K562 (cell line): ENCODE data around the gene SH3BP4. TPM values are rescaled to one million over a fixed set of nuclear protein-coding genes. Genes with fewer than 3 reads are reported as not detected.

Source experiments
- ATAC-seq: fragments of 200-7000 bp; cut with Tn5 transposase; 3 replicates; pipeline ENCODE4 v1.9.1; 2020; ENCODE audit warnings: moderate library complexity
- BruUV-seq: library from RNA; stranded (reverse); fragments of 400-500 nt; replicated peaks from 2 replicates; lab custom pipeline; 2021; lab: Mats Ljungman, UMichigan
- CTCF ChIA-PET: fragments of 300-600 bp; formaldehyde crosslinking; extraction: SDS; loops from one replicate; lab custom pipeline; 2021; ENCODE audit warnings: low intra/inter-chr PET ratio; lab: Yijun Ruan, JAX
- POLR2A ChIA-PET: fragments of 300-600, 350-650 bp; sonication (Branson Sonifier 250); formaldehyde crosslinking; extraction: SDS; loops from one replicate; lab custom pipeline; 2021; ENCODE audit warnings: antibody characterized with exemption, inconsistent platforms; lab: Yijun Ruan, JAX
- DNase-seq, 4 experiments: peaks; one replicate each; pipeline versions ENCODE4 v3.0.0 to v3.0.0-alpha.2; 2011 to 2018; ENCODE audit warnings: low spot score in 3 of 4, mixed read lengths in 3 of 4; ENCODE audit errors: extremely low read depth in 1 of 4
- FAIRE-seq: peaks from 2 replicates; lab custom pipeline; 2011; peaks lifted over from hg19 to GRCh38; lab: Jason Lieb, UNC
- H2AFZ ChIP-seq: 2 replicates; pipeline ENCODE4 v1.6.0; 2011; ENCODE audit warnings: low read depth, low read length, control low read depth, inconsistent platforms
- H3K27ac ChIP-seq: fragments of 200-600 bp; 3 replicates; pipeline ENCODE4 v1.8.0; 2011; ENCODE audit warnings: low read depth, mild to moderate bottlenecking, control low read depth, inconsistent platforms, low read length, moderate library complexity, mixed read lengths; ENCODE audit errors: extremely low read depth
- H3K27me3 ChIP-seq, 2 experiments: fragments of 300-600 bp in 1 of 2; 2 replicates in 1 of 2; 3 replicates in 1 of 2; pipeline versions ENCODE4 v1.6.0 to v1.8.0; 2011; ENCODE audit warnings: inconsistent platforms in 2 of 2, low read length in 2 of 2, mild to moderate bottlenecking in 1 of 2, mixed read lengths in 1 of 2, moderate library complexity in 1 of 2; ENCODE audit not compliant: control insufficient read depth in 2 of 2, insufficient read depth in 2 of 2
- H3K36me3 ChIP-seq: fragments of 300-600 bp; 3 replicates; pipeline ENCODE4 v1.8.0; 2011; ENCODE audit warnings: mild to moderate bottlenecking, low read length, inconsistent platforms; ENCODE audit not compliant: control insufficient read depth, insufficient read depth
- H3K4me1 ChIP-seq, 2 experiments: fragments of 200-600 bp in 1 of 2; replicated peaks in 1 of 2; 2 replicates in 1 of 2; 3 replicates in 1 of 2; pipeline versions ENCODE4 v1.5.1 to v1.8.0; 2011; ENCODE audit warnings: inconsistent platforms in 2 of 2, low read length in 2 of 2, mild to moderate bottlenecking in 1 of 2, mixed read lengths in 1 of 2, moderate library complexity in 1 of 2; ENCODE audit not compliant: control insufficient read depth in 2 of 2, insufficient read depth in 2 of 2
- H3K4me2 ChIP-seq: 2 replicates; pipeline ENCODE4 v1.6.1; 2011; ENCODE audit warnings: low read length, control low read depth, inconsistent platforms, mixed read lengths; ENCODE audit not compliant: insufficient read depth
- H3K4me3 ChIP-seq: fragments of 200-600 bp; sonication (generic), shearing (Covaris generic); 2 replicates; pipeline ENCODE4 v1.5.1; 2016; ENCODE audit warnings: control low read depth, inconsistent platforms
- H3K79me2 ChIP-seq: fragments of 200-600 bp; 3 replicates; pipeline ENCODE4 v1.8.0; 2011; ENCODE audit warnings: low read length, inconsistent platforms; ENCODE audit not compliant: control insufficient read depth, insufficient read depth
- H3K9ac ChIP-seq, 2 experiments: 2 replicates each; pipeline versions ENCODE4 v1.6.0 to v1.6.1; 2011; ENCODE audit warnings: low read depth in 2 of 2, low read length in 2 of 2, control low read depth in 1 of 2, inconsistent platforms in 1 of 2, mild to moderate bottlenecking in 1 of 2, mixed read lengths in 1 of 2; ENCODE audit not compliant: insufficient read depth in 1 of 2
- H3K9me1 ChIP-seq: one replicate; pipeline ENCODE4 v1.6.0; 2011; ENCODE audit warnings: inconsistent platforms, mild to moderate bottlenecking, low read length, moderate library complexity; ENCODE audit not compliant: control insufficient read depth, insufficient read depth
- H3K9me3 ChIP-seq: replicated peaks from 2 replicates; pipeline ENCODE4 v1.5.1; 2011; ENCODE audit warnings: low read depth, low read length, inconsistent platforms; ENCODE audit not compliant: control insufficient read depth, insufficient read depth
- H4K20me1 ChIP-seq: replicated peaks from 2 replicates; pipeline ENCODE4 v1.6.1; 2011; ENCODE audit warnings: low read length, inconsistent platforms, mixed read lengths; ENCODE audit not compliant: control insufficient read depth, insufficient read depth
- BCLAF1 ChIP-seq, 2 experiments: fragments of 450-650 bp in 1 of 2; IDR thresholded peaks; 2 replicates each; pipeline ENCODE4 v1.6.1; 2011 to 2017; ENCODE audit warnings: low read depth in 2 of 2, antibody characterized with exemption in 1 of 2, borderline replicate concordance in 1 of 2, low read length in 1 of 2, mild to moderate bottlenecking in 1 of 2, mixed read lengths in 1 of 2; ENCODE audit not compliant: control insufficient read depth in 1 of 2
- CCAR2 ChIP-seq: fragments of 200-400 bp; formaldehyde crosslinking; IDR thresholded peaks from 2 replicates; pipeline ENCODE4 v1.6.1; 2017; ENCODE audit warnings: mild to moderate bottlenecking, low read depth, low read length
- CLOCK ChIP-seq: fragments of 250-450 bp; sonication (Bioruptor Pico); IDR thresholded peaks from 2 replicates; pipeline ENCODE4 v1.4.0; 2020; ENCODE audit warnings: mild to moderate bottlenecking, moderate library complexity, borderline replicate concordance
- CTCF ChIP-seq, 3 experiments: IDR thresholded peaks in 2 of 3; conservative IDR thresholded peaks in 1 of 3; 2 replicates each; pipeline ENCODE4 v1.5.1; 2011 to 2012; ENCODE audit warnings: low read length in 3 of 3, mild to moderate bottlenecking in 3 of 3, control low read depth in 2 of 3, improper control_type of control experiment in 1 of 3, inconsistent platforms in 1 of 3, low read depth in 1 of 3, mixed read lengths in 1 of 3, moderate library complexity in 1 of 3; ENCODE audit not compliant: insufficient read depth in 2 of 3
- DLX4 ChIP-seq: fragments of 250-450 bp; sonication (Bioruptor Pico); IDR thresholded peaks from 2 replicates; pipeline ENCODE4 v1.6.1; 2021; ENCODE audit warnings: mild to moderate bottlenecking
- FOXP1 ChIP-seq: sonication (generic); formaldehyde crosslinking; IDR thresholded peaks from 2 replicates; pipeline ENCODE4 v1.8.0; 2022; ENCODE audit warnings: mild to moderate bottlenecking, missing genetic modification reagents
- MXD1 ChIP-seq: fragments of 250-450 bp; sonication (Bioruptor Pico); IDR thresholded peaks from 2 replicates; pipeline ENCODE4 v1.8.0; 2021; ENCODE audit warnings: borderline replicate concordance, mild to moderate bottlenecking, moderate library complexity; ENCODE audit not compliant: poor library complexity, severe bottlenecking
- STAT5A ChIP-seq: IDR thresholded peaks from 2 replicates; pipeline ENCODE4 v1.6.1; 2012; ENCODE audit warnings: low read length, inconsistent platforms, borderline replicate concordance
- U2AF2 ChIP-seq: fragments of 200-400 bp; formaldehyde crosslinking; optimal IDR thresholded peaks from 2 replicates; pipeline ENCODE3; 2017; ENCODE audit warnings: low read depth, mild to moderate bottlenecking, low read length
- XRCC5 ChIP-seq: fragments of 200-400 bp; formaldehyde crosslinking; IDR thresholded peaks from 2 replicates; pipeline ENCODE4 v1.6.1; 2017; ENCODE audit warnings: low read depth, mild to moderate bottlenecking, low read length
- ZNF143 ChIP-seq: sonication (generic); formaldehyde crosslinking; IDR thresholded peaks from 2 replicates; pipeline ENCODE4 v1.9.0; 2022; ENCODE audit warnings: mild to moderate bottlenecking, missing genetic modification reagents
- ZNF217 ChIP-seq: sonication (generic); formaldehyde crosslinking; IDR thresholded peaks from 2 replicates; pipeline ENCODE4 v1.8.0; 2022; ENCODE audit warnings: mild to moderate bottlenecking, missing genetic modification reagents
- ZNF583 ChIP-seq: fragments of 250-450 bp; sonication (Bioruptor Pico); IDR thresholded peaks from 2 replicates; pipeline ENCODE4 v1.4.0; 2020
- ZNF830 ChIP-seq: fragments of 250-450 bp; sonication (Bioruptor Pico); IDR thresholded peaks from 2 replicates; pipeline ENCODE4 v1.5.0; 2021; ENCODE audit warnings: mild to moderate bottlenecking
- WGBS: fragments of 100-300 bp; shearing (Covaris generic); methylation state at CpG from one replicate; pipeline ENCODE4 v1.1.6; 2016; ENCODE audit warnings: low coverage, mixed read lengths; ENCODE audit not compliant: insufficient coverage; ENCODE audit errors: missing lambda C conversion rate; 5-methylcytosine and 5-hydroxymethylcytosine counted together
- in situ Hi-C: fragments of 300-500 bp; cut with MboI; formaldehyde crosslinking; loops from 4 replicates; pipeline ENCODE4 v1.15.0; 2018; ENCODE audit warnings: inconsistent platforms, mixed read lengths
- intact Hi-C: fragments of 100-400 bp; cut with micrococcal nuclease; formaldehyde crosslinking; loops from 2 replicates; pipeline ENCODE4 v1.14.2; 2022
- polyA plus RNA-seq, 8 experiments: library from polyadenylated mRNA; depleted of rRNA in 4 of 8; stranded (reverse) in 5 of 8; unstranded in 3 of 8; fragments of >200 nt; fragmentation: Nextera tagmentation in 2 of 8; fragmentation: Illumina TruSeq in 1 of 8; extraction: Ambion mirVana in 2 of 8; extraction: Trizol in 1 of 8; gene quantifications; 2 replicates each; pipeline versions ENCODE4 v1.2.1 to v1.2.3, GENCODE V29; 2011 to 2014; ENCODE audit warnings: inconsistent platforms in 1 of 8, missing spikeins in 1 of 8
- total RNA-seq, 7 experiments: library from RNA; depleted of rRNA in 6 of 7; stranded (reverse); fragments of >200 nt in 6 of 7; fragmentation: Illumina TruSeq in 2 of 7; extraction: Trizol in 2 of 7; gene quantifications; 2 replicates each; pipeline versions ENCODE4 v1.2.1 to v1.2.3, GENCODE V29; 2011 to 2021; ENCODE audit warnings: low replicate concordance in 1 of 7

SH3BP4 gene
- total and polyA plus RNA-seq, 9 of the 15 experiments (the other 6 are each of a cell fraction or from before 2014, with no cell fraction given) = 0.03 to 0.28 (median 0.27) TPM; not detected in 6

DNA sequence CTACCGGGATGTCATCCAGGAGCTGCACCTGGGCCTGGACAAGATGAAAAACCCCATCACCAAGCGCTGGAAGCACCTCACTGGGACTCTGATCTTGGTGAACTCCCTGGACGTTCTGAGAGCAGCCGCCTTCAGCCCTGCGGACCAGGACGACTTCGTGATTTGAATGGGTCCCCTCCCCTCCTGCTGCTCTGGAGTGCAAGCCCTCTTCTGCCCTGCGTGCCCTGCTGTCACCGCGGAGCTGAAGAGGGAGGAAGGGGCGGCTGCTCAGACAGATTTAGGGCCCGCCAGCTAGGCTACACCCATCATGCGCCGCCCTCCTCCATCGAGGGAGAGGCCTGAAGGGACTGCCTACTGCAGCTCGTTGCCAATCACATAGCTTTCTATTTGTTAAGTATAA, 101.8 kb downstream of the SH3BP4 start:
- no peak overlapping the region for H3K4me2 ChIP-seq
- 2% methylated on average over 13 of the region's 16 CpGs for WGBS
- ChIA-PET POLR2A (no interaction called here), CTCF (no interaction called here)
- no peak overlapping the region for H2AFZ ChIP-seq
- no peaks in the 10 kb centered on the region for H3K9me1 ChIP-seq
- DNase-seq (no peak), FAIRE-seq (no peak), ATAC-seq (no peak)
- H3K9ac ChIP-seq = no peak overlapping the region
- peaks cover 6 to 61% of the 10 kb centered on the region in 2 experiments; a peak in 3 of 5 replicates for H3K27me3 ChIP-seq
- H3K4me1 ChIP-seq = no peaks in the 10 kb centered on the region; a peak in 1 of 5 replicates
- H3K79me2 ChIP-seq = no peaks in the 10 kb centered on the region
- in situ Hi-C loops (no loop called here), intact Hi-C loops (loop anchor here (5.0 kb wide), 1 partner anchor 501 kb away; no protein-coding TSS in a partner anchor)
- no TSS peak for BruUV-seq
- H3K36me3 ChIP-seq = no peaks in the 10 kb centered on the region
- no peaks in the 10 kb centered on the region for H3K9me3 ChIP-seq
- no peaks in the 10 kb centered on the region; the same call in 1 of the 2 replicates for H4K20me1 ChIP-seq
- H3K27ac ChIP-seq = no peak overlapping the region
- H3K4me3 ChIP-seq = no peak overlapping the region
- TF ChIP-seq ZNF217 (no peak), MXD1 (CRISPR knock-in tag) (no peak), CCAR2 (no peak), CLOCK (CRISPR knock-in tag) (no peak), STAT5A (no peak), CTCF (IDR thresholded peaks at IDR 0.05 in 2 of 3, conservative IDR thresholded peaks at IDR 0.05 in 1 of 3; ENCODE audit: insufficient read depth in 2 of 3, low read depth in 1 of 3, low read length in 3 of 3) (no peak), U2AF2 (no peak), FOXP1 (no peak), DLX4 (no peak), ZNF583 (CRISPR knock-in tag) (no peak), ZNF143 (CRISPR knock-in tag) (no peak), XRCC5 (no peak), ZNF830 (CRISPR knock-in tag) (no peak), BCLAF1 (IDR thresholded peaks at IDR 0.05; ENCODE audit: borderline replicate concordance in 1 of 2, control insufficient read depth in 1 of 2, low read depth in 2 of 2, low read length in 1 of 2) (no peak)
